CD8-positive, alpha-beta memory T cell (primary cell): ENCODE measurements around the gene PADI1. TPM values are rescaled to one million over a fixed set of nuclear protein-coding genes. Genes with fewer than 3 reads are reported as not detected.
A peak's percentile ranks its signal among the peaks of the same experiment; 100 is the strongest.

ENCODE experiments used
- CTCF ChIA-PET: fragments of 350-600 bp; sonication (Branson Sonifier 250); formaldehyde crosslinking; loops from one replicate; lab custom pipeline; 2021; ENCODE audit warnings: antibody characterized with exemption; lab: Charles Lee
- POLR2A ChIA-PET: fragments of 350-600 bp; sonication (Branson Sonifier 250); formaldehyde crosslinking; loops from one replicate; lab custom pipeline; 2021; ENCODE audit warnings: antibody characterized with exemption; lab: Charles Lee
- DNase-seq, 5 donors: peaks; one replicate each; pipeline versions ENCODE4 v3.0.0 to v3.0.0-alpha.2; 2020 to 2022; ENCODE audit warnings: mixed read lengths in 1 of 5
- H3K27ac ChIP-seq: one replicate; pipeline ENCODE4 v1.7.0; 2013; ENCODE audit warnings: low read depth, mild to moderate bottlenecking, low read length, moderate library complexity
- H3K27me3 ChIP-seq: 2 replicates; pipeline ENCODE4 v1.7.0; 2013; ENCODE audit warnings: low read length, mild to moderate bottlenecking; ENCODE audit not compliant: insufficient read depth, poor library complexity, severe bottlenecking
- H3K36me3 ChIP-seq: 2 replicates; pipeline ENCODE4 v1.7.0; 2013; ENCODE audit warnings: mild to moderate bottlenecking, low read length, moderate library complexity; ENCODE audit not compliant: insufficient read depth
- H3K4me1 ChIP-seq: 2 replicates; pipeline ENCODE4 v1.7.0; 2013; ENCODE audit warnings: mild to moderate bottlenecking, low read length, moderate library complexity; ENCODE audit not compliant: insufficient read depth
- H3K4me3 ChIP-seq: 2 replicates; pipeline ENCODE4 v1.7.0; 2013; ENCODE audit warnings: mild to moderate bottlenecking, low read length
- H3K9me3 ChIP-seq: 2 replicates; pipeline ENCODE4 v1.7.0; 2013; ENCODE audit warnings: mild to moderate bottlenecking, low read length
- H3K27ac Mint-ChIP-seq, 8 donors: one replicate each; pipeline ENCODE4 v1.8.0; 2020 to 2021; ENCODE audit warnings: mixed read lengths in 8 of 8, mild to moderate bottlenecking in 6 of 8, inconsistent platforms in 3 of 8, moderate library complexity in 3 of 8
- H3K27me3 Mint-ChIP-seq, 2 donors: one replicate each; pipeline ENCODE4 v1.8.0; 2020 to 2021; ENCODE audit warnings: mixed read lengths in 2 of 2, mild to moderate bottlenecking in 1 of 2, moderate library complexity in 1 of 2
- H3K36me3 Mint-ChIP-seq, 3 donors: one replicate each; pipeline ENCODE4 v1.8.0; 2020 to 2021; ENCODE audit warnings: mixed read lengths in 3 of 3, inconsistent platforms in 1 of 3, mild to moderate bottlenecking in 1 of 3
- H3K4me1 Mint-ChIP-seq, 3 donors: one replicate each; pipeline ENCODE4 v1.8.0; 2020 to 2021; ENCODE audit warnings: mixed read lengths in 3 of 3, inconsistent platforms in 1 of 3, mild to moderate bottlenecking in 1 of 3
- H3K4me3 Mint-ChIP-seq, 7 donors: one replicate each; pipeline ENCODE4 v1.8.0; 2020 to 2021; ENCODE audit warnings: mixed read lengths in 7 of 7, mild to moderate bottlenecking in 6 of 7, moderate library complexity in 4 of 7, inconsistent platforms in 2 of 7
- H3K9me3 Mint-ChIP-seq, 5 donors: one replicate each; pipeline ENCODE4 v1.8.0; 2020 to 2022; ENCODE audit warnings: mixed read lengths in 5 of 5, mild to moderate bottlenecking in 3 of 5, moderate library complexity in 2 of 5, inconsistent platforms in 1 of 5
- polyA plus RNA-seq: library from polyadenylated mRNA; unstranded; fragments of 300-500 nt; fragmentation: Illumina TruSeq; gene quantifications from one replicate; pipeline ENCODE4 v1.2.3, GENCODE V29; 2021
- total RNA-seq, 2 experiments: library from RNA; stranded (reverse); gene quantifications; one replicate each; pipeline ENCODE4 v1.2.3, GENCODE V29; 2021

PADI1 gene
- total and polyA plus RNA-seq, 3 experiments from 2014 or later, result not detected

DNA sequence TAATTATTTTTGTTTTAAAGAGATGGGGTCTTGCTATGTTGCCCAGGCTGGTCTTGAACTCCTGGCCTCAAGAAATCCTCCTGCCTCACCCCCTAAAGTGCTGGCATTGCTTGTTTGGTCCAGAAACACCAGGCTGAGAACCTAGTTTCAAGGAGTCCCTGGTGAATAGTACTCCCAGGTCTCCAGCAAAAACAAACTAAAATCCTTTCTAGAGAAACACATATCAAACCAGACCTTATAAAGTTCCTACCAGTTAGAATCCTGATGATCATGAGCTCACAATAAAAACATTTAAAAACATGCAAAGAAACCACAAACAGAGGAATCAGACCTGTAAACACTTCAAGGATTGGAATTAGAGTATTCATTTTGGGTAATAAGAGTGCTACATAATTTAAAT, 34.4 kb upstream of the PADI1 start:
- CTCF ChIA-PET, result interaction anchor here (0.5 to 0.6 kb wide), 2 partner anchors 308 to 464 kb away, joined by 3 read pairs; no protein-coding TSS in a partner anchor
- no peaks in the 10 kb centered on the region for H3K9me3 ChIP-seq
- H3K36me3 Mint-ChIP-seq, result no peaks in the 10 kb centered on the region
- no peaks in the 10 kb centered on the region for H3K4me1 Mint-ChIP-seq
- POLR2A ChIA-PET, result no interaction called here
- no peaks in the 10 kb centered on the region for H3K9me3 Mint-ChIP-seq
- H3K4me3 ChIP-seq, result no peak overlapping the region
- H3K27me3 Mint-ChIP-seq, result peaks cover 23 to 45% of the 10 kb centered on the region in 2 donors
- H3K36me3 ChIP-seq, result no peaks in the 10 kb centered on the region
- no peak overlapping the region for H3K4me3 Mint-ChIP-seq
- DNase-seq, result no peak
- H3K4me1 ChIP-seq, result no peaks in the 10 kb centered on the region
- H3K27ac ChIP-seq, result no peak overlapping the region
- peak overlapping the region in 1 of 8 donors; percentile 35 for H3K27ac Mint-ChIP-seq
- peaks cover 7% of the 10 kb centered on the region for H3K27me3 ChIP-seq

DNA sequence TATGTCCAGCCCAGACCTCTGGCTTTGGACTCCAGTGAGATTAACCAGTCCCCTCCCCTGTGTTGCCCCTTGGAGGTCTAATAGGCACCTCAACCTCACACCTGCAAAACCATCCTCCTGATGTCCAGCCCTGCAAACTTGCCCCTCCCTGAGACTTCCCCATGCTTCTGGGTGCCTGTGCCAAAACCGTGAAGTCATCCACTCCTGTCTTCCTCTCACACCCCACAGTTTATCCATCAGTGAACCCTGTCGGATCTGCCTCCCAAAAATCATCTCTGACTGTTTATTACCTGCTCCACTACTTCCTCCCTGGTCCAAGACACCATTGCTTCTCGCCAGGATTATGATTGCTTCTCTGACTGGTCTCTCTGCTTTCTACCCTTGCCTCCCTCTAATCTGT, 31.7 kb upstream of the PADI1 start:
- H3K27ac Mint-ChIP-seq, result no peak overlapping the region
- peaks cover 3% of the 10 kb centered on the region for H3K27me3 ChIP-seq
- H3K9me3 ChIP-seq, result no peaks in the 10 kb centered on the region
- H3K4me3 ChIP-seq, result no peak overlapping the region
- H3K4me3 Mint-ChIP-seq, result no peak overlapping the region
- ChIA-PET CTCF (no interaction called here), POLR2A (no interaction called here)
- H3K4me1 ChIP-seq, result no peaks in the 10 kb centered on the region
- H3K27ac ChIP-seq, result no peak overlapping the region
- no peaks in the 10 kb centered on the region for H3K9me3 Mint-ChIP-seq
- no peak for DNase-seq
- peaks cover 23 to 45% of the 10 kb centered on the region in 2 donors for H3K27me3 Mint-ChIP-seq
- H3K4me1 Mint-ChIP-seq, result no peaks in the 10 kb centered on the region
- no peaks in the 10 kb centered on the region for H3K36me3 Mint-ChIP-seq
- no peaks in the 10 kb centered on the region for H3K36me3 ChIP-seq

- Mint-ChIP-seq H3K36me3 (no peaks in the 10 kb centered on the region), H3K4me3 (no peak overlapping the region), H3K27ac (no peak overlapping the region), H3K9me3 (no peaks in the 10 kb centered on the region), H3K4me1 (peaks cover 4 to 15% (median 15%) of the 10 kb centered on the region in 3 donors), H3K27me3 (peaks cover 23 to 45% of the 10 kb centered on the region in 2 donors)
- H3K9me3 ChIP-seq, result no peaks in the 10 kb centered on the region
- no peaks in the 10 kb centered on the region for H3K36me3 ChIP-seq
- no peak overlapping the region for H3K27ac ChIP-seq
- H3K4me3 ChIP-seq, result no peak overlapping the region
- peaks cover 3% of the 10 kb centered on the region for H3K27me3 ChIP-seq
- CTCF ChIA-PET, result interaction anchor here (0.8 kb wide), 1 partner anchor 216 kb away, joined by 3 read pairs; no protein-coding TSS in a partner anchor
- POLR2A ChIA-PET, result no interaction called here
- no peak for DNase-seq
- peaks cover 10% of the 10 kb centered on the region for H3K4me1 ChIP-seq
Measured at GRCh38 chr1:17176306-17177061, 28.4 kb upstream of the PADI1 start.

DNA sequence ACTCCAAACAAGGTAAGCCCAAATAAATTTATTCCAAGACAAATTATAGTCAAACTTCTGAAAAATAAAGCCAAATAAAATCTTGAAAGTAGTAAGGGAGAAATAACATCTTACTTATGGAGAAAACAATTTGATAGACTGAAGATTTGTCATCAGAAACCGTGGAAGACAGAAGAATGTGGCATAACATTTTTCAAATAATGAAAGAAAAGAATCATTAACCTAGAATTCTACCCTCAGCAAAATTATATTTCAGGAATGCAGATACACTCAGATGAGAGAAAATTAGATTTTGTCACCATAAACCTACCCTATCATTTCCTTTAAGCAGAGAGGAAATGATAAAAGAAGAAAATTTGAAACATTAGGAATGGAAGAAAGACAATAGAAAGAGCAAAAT, 27.3 kb upstream of the PADI1 start:
- Mint-ChIP-seq H3K27me3 (peaks cover 23 to 45% of the 10 kb centered on the region in 2 donors), H3K27ac (no peak overlapping the region), H3K36me3 (no peaks in the 10 kb centered on the region), H3K4me3 (no peak overlapping the region), H3K9me3 (no peaks in the 10 kb centered on the region), H3K4me1 (peaks cover 12 to 24% (median 24%) of the 10 kb centered on the region in 3 donors)
- Histone ChIP-seq H3K27me3 (peaks cover 3% of the 10 kb centered on the region), H3K4me1 (peaks cover 18% of the 10 kb centered on the region), H3K9me3 (no peaks in the 10 kb centered on the region), H3K36me3 (no peaks in the 10 kb centered on the region), H3K4me3 (no peak overlapping the region), H3K27ac (no peak overlapping the region)
- ChIA-PET POLR2A (no interaction called here), CTCF (interaction anchor here (1.5 kb wide), 1 partner anchor 31 kb away, joined by 3 read pairs; no protein-coding TSS in a partner anchor)
- DNase-seq, result no peak

- Histone ChIP-seq H3K4me3 (no peak overlapping the region), H3K36me3 (no peaks in the 10 kb centered on the region), H3K27ac (no peak overlapping the region), H3K4me1 (peaks cover 34% of the 10 kb centered on the region), H3K27me3 (no peaks in the 10 kb centered on the region), H3K9me3 (no peaks in the 10 kb centered on the region)
- ChIA-PET CTCF (no interaction called here), POLR2A (no interaction called here)
- Mint-ChIP-seq H3K36me3 (no peaks in the 10 kb centered on the region), H3K9me3 (no peaks in the 10 kb centered on the region), H3K27ac (peak overlapping the region in 4 of 8 donors; percentile 27 to 68 (median 47)), H3K4me1 (peaks cover 12 to 37% (median 24%) of the 10 kb centered on the region in 3 donors), H3K4me3 (peak overlapping the region in 5 of 7 donors; percentile 57 to 74 (median 70)), H3K27me3 (peaks cover 0 to 14% of the 10 kb centered on the region in 2 donors)
- DNase-seq, result peak in 1 of 5 donors; percentile 11
Measured at GRCh38 chr1:17181781-17182464, 23.0 kb upstream of the PADI1 start.

- Mint-ChIP-seq H3K27me3 (peaks cover 0 to 4% of the 10 kb centered on the region in 2 donors), H3K4me3 (no peak overlapping the region), H3K9me3 (peaks cover 0 to 6% (median 6%) of the 10 kb centered on the region in 5 donors), H3K4me1 (peaks cover 12 to 37% (median 24%) of the 10 kb centered on the region in 3 donors), H3K27ac (no peak overlapping the region), H3K36me3 (peaks cover 0 to 4% (median 0%) of the 10 kb centered on the region in 3 donors)
- H3K4me3 ChIP-seq, result no peak overlapping the region
- no peaks in the 10 kb centered on the region for H3K9me3 ChIP-seq
- no peak overlapping the region for H3K27ac ChIP-seq
- ChIA-PET CTCF (no interaction called here), POLR2A (no interaction called here)
- no peaks in the 10 kb centered on the region for H3K36me3 ChIP-seq
- DNase-seq, result no peak
- H3K4me1 ChIP-seq, result peaks cover 39% of the 10 kb centered on the region
- H3K27me3 ChIP-seq, result no peaks in the 10 kb centered on the region
Measured at GRCh38 chr1:17183388-17184160, 21.4 kb upstream of the PADI1 start.

DNA sequence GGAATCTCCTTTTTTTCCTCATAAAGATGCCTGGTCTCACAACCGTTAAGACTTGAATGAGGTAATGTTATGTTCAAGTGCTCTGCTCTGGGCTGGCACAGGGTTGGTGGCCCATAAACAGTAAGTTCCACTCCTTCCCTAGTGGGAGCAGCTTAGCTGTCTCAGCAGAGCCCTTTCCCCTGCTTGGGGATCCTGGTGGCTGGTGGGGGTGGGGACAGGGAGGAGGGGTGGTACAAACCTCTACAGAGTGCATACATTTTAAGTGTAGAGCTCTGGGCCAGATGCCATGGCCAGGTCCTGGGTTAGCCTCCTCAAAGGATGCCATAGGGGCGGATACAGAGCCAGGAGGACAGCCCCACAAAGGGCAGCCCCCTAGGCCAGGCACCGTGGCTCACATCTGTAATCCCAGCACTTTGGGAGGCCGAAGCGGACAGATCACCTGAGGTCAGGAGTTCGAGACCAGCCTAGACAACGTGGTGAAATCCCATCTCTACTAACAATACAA, 20.7 kb upstream of the PADI1 start:
- POLR2A ChIA-PET, result no interaction called here
- Histone ChIP-seq H3K4me1 (peaks cover 39% of the 10 kb centered on the region), H3K9me3 (no peaks in the 10 kb centered on the region), H3K27ac (no peak overlapping the region), H3K27me3 (no peaks in the 10 kb centered on the region), H3K36me3 (no peaks in the 10 kb centered on the region), H3K4me3 (no peak overlapping the region)
- no peak for DNase-seq
- peaks cover 0 to 4% of the 10 kb centered on the region in 2 donors for H3K27me3 Mint-ChIP-seq
- H3K36me3 Mint-ChIP-seq, result peaks cover 0 to 4% (median 0%) of the 10 kb centered on the region in 3 donors
- H3K4me3 Mint-ChIP-seq, result no peak overlapping the region
- H3K27ac Mint-ChIP-seq, result no peak overlapping the region
- H3K4me1 Mint-ChIP-seq, result peaks cover 12 to 37% (median 24%) of the 10 kb centered on the region in 3 donors
- H3K9me3 Mint-ChIP-seq, result peaks cover 0 to 10% (median 7%) of the 10 kb centered on the region in 5 donors
- CTCF ChIA-PET, result no interaction called here
